ENCODE results near the gene TRIM54. TPM values are rescaled to one million over a fixed set of nuclear protein-coding genes. Genes with fewer than 3 reads are reported as not detected.

The TRIM54 gene
- total and polyA plus RNA-seq, 3 donors from 2014 or later, result 28.3 to 46.8 (median 38.5) TPM

DNA sequence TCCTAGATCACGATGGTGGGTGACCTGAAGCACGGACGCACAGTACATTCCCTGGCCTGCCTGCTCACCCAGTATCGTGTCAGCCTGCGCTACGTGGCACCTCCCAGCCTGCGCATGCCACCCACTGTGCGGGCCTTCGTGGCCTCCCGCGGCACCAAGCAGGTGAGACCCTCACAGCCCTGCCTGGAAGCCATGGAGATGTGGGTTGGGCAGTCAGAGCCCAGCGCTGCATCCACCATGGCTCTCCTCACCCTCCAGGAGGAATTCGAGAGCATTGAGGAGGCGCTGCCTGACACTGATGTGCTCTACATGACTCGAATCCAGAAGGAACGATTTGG lies 39.6 kb upstream of the TRIM54 start:
- DNase-seq, result no peak
- Histone ChIP-seq H3K27me3 (no peaks in the 10 kb centered on the region), H3K4me3 (no peak overlapping the region), H3K27ac (no peak overlapping the region), H3K4me1 (peaks cover 4% of the 10 kb centered on the region), H3K9me3 (no peaks in the 10 kb centered on the region), H3K36me3 (ENCODE audit: low read depth, missing control alignments) (no peaks in the 10 kb centered on the region)
- 93 to 100% methylated on average over 1 to 16 of the region's 16 CpGs for WGBS, 2 donors
- TF ChIP-seq CTCF (IDR thresholded peaks at IDR 0.05) (no peak), POLR2A (IDR thresholded peaks at IDR 0.05) (no peak)
- intact Hi-C loops (cut with DNase I; ENCODE audit: low total_unique reads), result no loop called here

DNA sequence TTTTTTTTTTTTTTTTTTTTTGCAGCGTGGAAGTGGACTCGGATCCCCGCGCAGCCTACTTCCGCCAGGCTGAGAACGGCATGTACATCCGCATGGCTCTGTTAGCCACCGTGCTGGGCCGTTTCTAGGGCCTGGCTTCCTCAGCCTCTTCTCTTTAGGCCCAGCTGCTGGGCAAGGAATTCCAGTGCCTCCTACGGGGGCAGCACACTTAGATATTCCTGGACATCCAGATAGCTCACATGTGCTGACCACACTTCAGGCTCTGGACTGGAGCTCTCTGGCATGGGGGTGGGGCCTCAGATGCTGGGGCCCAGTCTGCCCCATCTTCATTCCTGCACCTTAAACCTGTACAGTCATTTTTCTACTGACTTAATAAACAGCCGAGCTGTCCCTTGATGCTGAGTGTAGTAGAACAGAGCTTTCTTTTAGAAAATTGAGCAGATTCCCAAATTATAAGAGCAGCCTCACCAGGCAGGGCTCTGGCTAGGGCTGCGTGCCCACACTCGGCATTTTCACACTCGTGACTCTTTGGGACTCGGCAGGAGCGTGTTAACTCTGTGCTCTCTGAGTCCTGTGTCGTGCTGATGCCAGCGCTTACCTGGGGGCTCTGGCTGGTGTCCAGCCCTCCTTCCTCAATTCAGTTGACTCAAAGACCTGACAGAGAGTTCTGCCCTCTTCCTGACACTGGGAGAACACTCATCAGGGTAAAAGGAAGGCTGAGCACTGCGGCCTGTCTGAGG lies 38.7 kb upstream of the TRIM54 start:
- 75 to 76% methylated on average over 19 of the region's 19 CpGs for WGBS, 2 donors
- intact Hi-C loops (cut with DNase I; ENCODE audit: low total_unique reads), result no loop called here

DNA sequence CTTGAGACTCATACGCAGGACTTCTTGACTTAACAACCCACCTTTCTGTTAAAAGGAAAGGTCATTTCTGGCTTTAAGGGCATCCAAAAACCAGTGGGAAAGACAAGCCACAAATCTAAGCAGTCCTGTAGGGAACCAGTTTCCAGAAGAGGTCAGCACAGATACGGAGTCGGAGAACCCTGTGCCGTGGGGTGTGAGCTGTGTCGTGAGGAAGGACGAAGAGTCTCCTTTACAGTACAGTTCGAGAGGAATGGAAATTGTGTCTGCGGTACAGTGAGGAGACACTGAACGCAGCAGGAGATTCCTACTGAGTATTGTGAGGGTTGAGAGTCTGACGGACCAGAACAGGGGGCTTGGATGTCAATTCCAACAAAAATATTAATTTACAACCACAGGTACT lies 37.1 kb upstream of the TRIM54 start:
- intact Hi-C loops (cut with DNase I; ENCODE audit: low total_unique reads), result no loop called here

More for the DNA sequence above, 38.7 kb upstream of the TRIM54 start:
- DNase-seq, result no peak
- TF ChIP-seq POLR2A (IDR thresholded peaks at IDR 0.05) (no peak), CTCF (IDR thresholded peaks at IDR 0.05) (no peak)
- Histone ChIP-seq H3K4me3 (no peak overlapping the region), H3K36me3 (ENCODE audit: low read depth, missing control alignments) (no peaks in the 10 kb centered on the region), H3K27me3 (no peaks in the 10 kb centered on the region), H3K9me3 (no peaks in the 10 kb centered on the region), H3K4me1 (peaks cover 4% of the 10 kb centered on the region), H3K27ac (peak overlapping the region in 1 of 2 donors; percentile 1)

DNA sequence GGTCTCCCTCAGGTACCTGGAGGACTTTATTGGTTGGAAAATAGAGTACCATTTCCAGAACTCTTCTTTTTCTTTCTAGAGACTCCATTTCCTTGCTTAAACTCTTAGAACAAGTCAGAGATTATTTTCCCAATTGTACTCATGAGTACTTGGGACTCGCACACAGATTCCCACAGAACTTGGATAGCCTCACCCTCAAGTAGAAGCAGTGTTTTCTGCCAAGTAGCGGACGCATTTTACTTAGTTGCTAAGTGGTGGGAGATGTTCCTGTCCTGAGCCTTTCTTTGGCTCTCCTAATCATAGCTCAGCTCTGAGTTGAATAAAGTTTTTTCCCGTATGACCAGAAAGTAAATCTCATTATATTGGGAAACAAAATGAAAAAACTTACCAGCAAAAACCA lies 36.6 kb upstream of the TRIM54 start:
- H3K36me3 ChIP-seq (ENCODE audit: low read depth, missing control alignments), result no peaks in the 10 kb centered on the region
- peak overlapping the region; percentile 50 to 64 for H3K27ac ChIP-seq
- H3K4me1 ChIP-seq, result peaks cover 14% of the 10 kb centered on the region
- DNase-seq, result peak; percentile 58
- no peak overlapping the region for H3K4me3 ChIP-seq
- H3K9me3 ChIP-seq, result no peaks in the 10 kb centered on the region
- intact Hi-C loops (cut with DNase I; ENCODE audit: low total_unique reads), result no loop called here
- no peaks in the 10 kb centered on the region for H3K27me3 ChIP-seq
- TF ChIP-seq CTCF (IDR thresholded peaks at IDR 0.05) (no peak), POLR2A (IDR thresholded peaks at IDR 0.05) (no peak)
- WGBS, 2 donors, result 57 to 62% methylated on average over 4 of the region's 4 CpGs

More for the DNA sequence above, 37.1 kb upstream of the TRIM54 start:
- no peak for DNase-seq
- no peak for TF ChIP-seq POLR2A (IDR thresholded peaks at IDR 0.05)
- no peak for TF ChIP-seq CTCF (IDR thresholded peaks at IDR 0.05)
- Histone ChIP-seq H3K4me3 (no peak overlapping the region), H3K9me3 (no peaks in the 10 kb centered on the region), H3K27me3 (no peaks in the 10 kb centered on the region), H3K27ac (peak overlapping the region in 1 of 2 donors; percentile 64), H3K4me1 (peaks cover 9% of the 10 kb centered on the region), H3K36me3 (ENCODE audit: low read depth, missing control alignments) (no peaks in the 10 kb centered on the region)
- 69 to 71% methylated on average over 10 of the region's 10 CpGs for WGBS, 2 donors

GRCh38 chr2:27247893-27248292 lies 34.3 kb upstream of the TRIM54 start:
- intact Hi-C loops (cut with DNase I; ENCODE audit: low total_unique reads), result no loop called here

More at GRCh38 chr2:27247893-27248292, 34.3 kb upstream of the TRIM54 start:
- 96 to 98% methylated on average over 4 of the region's 4 CpGs for WGBS, 2 donors
- Histone ChIP-seq H3K4me1 (peaks cover 18% of the 10 kb centered on the region), H3K36me3 (ENCODE audit: low read depth, missing control alignments) (no peaks in the 10 kb centered on the region), H3K27ac (no peak overlapping the region), H3K9me3 (no peaks in the 10 kb centered on the region), H3K27me3 (no peaks in the 10 kb centered on the region), H3K4me3 (no peak overlapping the region)
- no peak for DNase-seq
- TF ChIP-seq POLR2A (IDR thresholded peaks at IDR 0.05), result no peak
- TF ChIP-seq CTCF (IDR thresholded peaks at IDR 0.05), result no peak
